Liver (tissue), 3 donors: ENCODE data around the gene CBX4.

Source experiments
- EGR1 ChIP-seq, 2 donors: IDR thresholded peaks; 2 replicates each; pipeline ENCODE4 v1.6.1; 2016 to 2018; ENCODE audit warnings: antibody characterized with exemption in 2 of 2, low read depth in 2 of 2
- FOXA1 ChIP-seq: IDR thresholded peaks from 2 replicates; pipeline ENCODE4 v1.6.1; 2016; ENCODE audit warnings: antibody characterized with exemption
- JUND ChIP-seq, 2 donors: IDR thresholded peaks; 2 replicates each; pipeline ENCODE4 v1.6.1; 2016; ENCODE audit warnings: antibody characterized with exemption in 2 of 2
- RXRA ChIP-seq, 2 donors: IDR thresholded peaks; 2 replicates each; pipeline ENCODE4 v1.6.1; 2017 to 2018; ENCODE audit warnings: antibody characterized with exemption in 2 of 2, mild to moderate bottlenecking in 1 of 2
- SP1 ChIP-seq: IDR thresholded peaks from 2 replicates; pipeline ENCODE4 v1.6.1; 2018; ENCODE audit warnings: antibody characterized with exemption, mild to moderate bottlenecking
- TAF1 ChIP-seq: conservative IDR thresholded peaks from 2 replicates; pipeline ENCODE4 v1.6.1; 2016; ENCODE audit warnings: antibody characterized with exemption, mild to moderate bottlenecking
- YY1 ChIP-seq: IDR thresholded peaks from 2 replicates; pipeline ENCODE4 v1.6.1; 2016; ENCODE audit warnings: antibody characterized with exemption, mild to moderate bottlenecking
- TF ChIP-seq, protein P1 (sequence below): IDR thresholded peaks from 2 replicates; pipeline ENCODE4 v1.6.1; 2016; ENCODE audit warnings: antibody characterized with exemption
- TF ChIP-seq, protein P2 (sequence below): fragments of 150-350 bp; IDR thresholded peaks from 2 replicates; pipeline ENCODE4 v1.5.1; 2017; ENCODE audit warnings: improper control_type of control experiment, low read depth, low read length; ENCODE audit not compliant: missing input control
- TF ChIP-seq, protein P3 (sequence below): IDR thresholded peaks from 2 replicates; pipeline ENCODE4 v1.6.1; 2016; ENCODE audit warnings: antibody characterized with exemption
- TF ChIP-seq, protein P4 (sequence below): IDR thresholded peaks from 2 replicates; pipeline ENCODE4 v1.6.1; 2016; ENCODE audit warnings: antibody characterized with exemption
- donor health status: healthy.
- donor health status: healthy.

DNA sequence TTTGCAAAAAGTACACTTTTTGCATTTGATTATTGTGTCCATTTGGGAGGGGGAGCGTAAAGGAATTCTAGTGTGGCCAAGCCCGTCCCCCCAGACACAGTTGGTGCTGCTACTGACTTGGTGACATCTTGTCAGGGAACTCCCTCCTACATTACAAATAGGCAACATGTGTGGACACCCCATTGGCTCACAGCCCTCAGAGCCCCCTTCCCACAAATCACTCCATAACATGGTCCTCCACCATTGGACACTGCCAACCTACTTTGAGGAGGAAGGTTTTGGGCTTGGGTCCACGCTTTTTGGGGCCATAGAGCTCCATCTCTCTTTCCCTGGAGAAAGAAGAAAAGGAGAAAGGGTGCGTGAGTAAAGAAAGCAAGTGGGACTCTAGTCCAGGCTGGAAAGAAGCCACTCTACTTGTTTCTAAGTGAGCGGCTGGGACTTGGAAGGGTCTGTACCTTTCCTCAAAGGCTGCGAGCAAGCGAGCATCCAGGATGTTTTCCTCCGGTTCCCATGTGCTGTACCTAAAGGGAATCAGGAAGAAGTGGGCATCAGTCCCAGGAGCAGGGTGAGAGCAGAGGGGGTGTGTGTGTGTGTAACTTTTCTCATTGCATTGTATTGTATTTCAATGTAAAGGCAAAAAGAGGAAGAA, 43.3 kb downstream of the CBX4 start:
- TF ChIP-seq, protein P1, sequence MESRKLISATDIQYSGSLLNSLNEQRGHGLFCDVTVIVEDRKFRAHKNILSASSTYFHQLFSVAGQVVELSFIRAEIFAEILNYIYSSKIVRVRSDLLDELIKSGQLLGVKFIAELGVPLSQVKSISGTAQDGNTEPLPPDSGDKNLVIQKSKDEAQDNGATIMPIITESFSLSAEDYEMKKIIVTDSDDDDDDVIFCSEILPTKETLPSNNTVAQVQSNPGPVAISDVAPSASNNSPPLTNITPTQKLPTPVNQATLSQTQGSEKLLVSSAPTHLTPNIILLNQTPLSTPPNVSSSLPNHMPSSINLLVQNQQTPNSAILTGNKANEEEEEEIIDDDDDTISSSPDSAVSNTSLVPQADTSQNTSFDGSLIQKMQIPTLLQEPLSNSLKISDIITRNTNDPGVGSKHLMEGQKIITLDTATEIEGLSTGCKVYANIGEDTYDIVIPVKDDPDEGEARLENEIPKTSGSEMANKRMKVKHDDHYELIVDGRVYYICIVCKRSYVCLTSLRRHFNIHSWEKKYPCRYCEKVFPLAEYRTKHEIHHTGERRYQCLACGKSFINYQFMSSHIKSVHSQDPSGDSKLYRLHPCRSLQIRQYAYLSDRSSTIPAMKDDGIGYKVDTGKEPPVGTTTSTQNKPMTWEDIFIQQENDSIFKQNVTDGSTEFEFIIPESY = no peak
- TF ChIP-seq, protein P2, sequence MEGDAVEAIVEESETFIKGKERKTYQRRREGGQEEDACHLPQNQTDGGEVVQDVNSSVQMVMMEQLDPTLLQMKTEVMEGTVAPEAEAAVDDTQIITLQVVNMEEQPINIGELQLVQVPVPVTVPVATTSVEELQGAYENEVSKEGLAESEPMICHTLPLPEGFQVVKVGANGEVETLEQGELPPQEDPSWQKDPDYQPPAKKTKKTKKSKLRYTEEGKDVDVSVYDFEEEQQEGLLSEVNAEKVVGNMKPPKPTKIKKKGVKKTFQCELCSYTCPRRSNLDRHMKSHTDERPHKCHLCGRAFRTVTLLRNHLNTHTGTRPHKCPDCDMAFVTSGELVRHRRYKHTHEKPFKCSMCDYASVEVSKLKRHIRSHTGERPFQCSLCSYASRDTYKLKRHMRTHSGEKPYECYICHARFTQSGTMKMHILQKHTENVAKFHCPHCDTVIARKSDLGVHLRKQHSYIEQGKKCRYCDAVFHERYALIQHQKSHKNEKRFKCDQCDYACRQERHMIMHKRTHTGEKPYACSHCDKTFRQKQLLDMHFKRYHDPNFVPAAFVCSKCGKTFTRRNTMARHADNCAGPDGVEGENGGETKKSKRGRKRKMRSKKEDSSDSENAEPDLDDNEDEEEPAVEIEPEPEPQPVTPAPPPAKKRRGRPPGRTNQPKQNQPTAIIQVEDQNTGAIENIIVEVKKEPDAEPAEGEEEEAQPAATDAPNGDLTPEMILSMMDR = no peak
- TF ChIP-seq, protein P3, sequence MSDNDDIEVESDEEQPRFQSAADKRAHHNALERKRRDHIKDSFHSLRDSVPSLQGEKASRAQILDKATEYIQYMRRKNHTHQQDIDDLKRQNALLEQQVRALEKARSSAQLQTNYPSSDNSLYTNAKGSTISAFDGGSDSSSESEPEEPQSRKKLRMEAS = no peak
- TF ChIP-seq YY1 = no peak
- TF ChIP-seq RXRA (IDR thresholded peaks at IDR 0.05) = no peak
- no peak for TF ChIP-seq SP1
- TF ChIP-seq FOXA1 = no peak
- TF ChIP-seq JUND (IDR thresholded peaks at IDR 0.05) = no peak
- TF ChIP-seq, protein P4, sequence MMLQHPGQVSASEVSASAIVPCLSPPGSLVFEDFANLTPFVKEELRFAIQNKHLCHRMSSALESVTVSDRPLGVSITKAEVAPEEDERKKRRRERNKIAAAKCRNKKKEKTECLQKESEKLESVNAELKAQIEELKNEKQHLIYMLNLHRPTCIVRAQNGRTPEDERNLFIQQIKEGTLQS = no peak
- TF ChIP-seq EGR1 (IDR thresholded peaks at IDR 0.05; ENCODE audit: low read depth in 2 of 2) = no peak
- no peak for TF ChIP-seq TAF1
